Dedifferentiated amniotic fluid mesenchymal stem cell (primary cell): Measurements from ENCODE around the gene AKIRIN1.
"Not testable (repeated sequence)": the region's sequence is repeated elsewhere in the genome, so short reads cannot be mapped to it uniquely, and the experiment has no call there.

ENCODE experiments used
- DNase-seq: peaks from one replicate; pipeline ENCODE4 v3.0.0-alpha.2; 2016; ENCODE audit errors: extremely low spot score

The AKIRIN1 gene

GRCh38 chr1:38990738-38991637 lies at the start of gene AKIRIN1:
AKIRIN1 (plus strand) TSS chr1:38991276; CDS start chr1:38991381, 105 bp downstream.
- peak; percentile 95 for DNase-seq

- no peak for DNase-seq
These were observed 49.5 kb upstream of the AKIRIN1 start, which contains the start of gene RHBDL2 for GRCh38 chr1:38941527-38942019. RHBDL2 (minus strand) TSS chr1:38941830; CDS start chr1:38919212, 22,618 bp downstream.

- no peak for DNase-seq
These were observed 48.2 kb upstream of the AKIRIN1 start for GRCh38 chr1:38942664-38943428.

GRCh38 chr1:38944547-38944946 lies 46.5 kb upstream of the AKIRIN1 start:
- no peak for DNase-seq

- no peak for DNase-seq
These were observed 40.5 kb upstream of the AKIRIN1 start for GRCh38 chr1:38950553-38950952.

- DNase-seq: no peak
These were observed 37.6 kb upstream of the AKIRIN1 start for GRCh38 chr1:38953433-38953860.

- no peak for DNase-seq
These were observed 32.1 kb upstream of the AKIRIN1 start for GRCh38 chr1:38958967-38959366.

GRCh38 chr1:38962113-38962512 lies 29.0 kb upstream of the AKIRIN1 start:
- no peak for DNase-seq

- DNase-seq: no peak
These were observed 28.5 kb upstream of the AKIRIN1 start for GRCh38 chr1:38962560-38962959.

- DNase-seq: no peak
These were observed 26.9 kb upstream of the AKIRIN1 start for GRCh38 chr1:38964140-38964548.

GRCh38 chr1:38973145-38973544 lies 17.9 kb upstream of the AKIRIN1 start:
- not testable (repeated sequence) for DNase-seq

- no peak for DNase-seq
These were observed 17.2 kb upstream of the AKIRIN1 start for GRCh38 chr1:38973659-38974437.

- DNase-seq: not testable (repeated sequence)
These were observed 13.5 kb upstream of the AKIRIN1 start for GRCh38 chr1:38977399-38978244.

GRCh38 chr1:38978245-38978542 lies 12.9 kb upstream of the AKIRIN1 start:
- DNase-seq: not testable (repeated sequence)

GRCh38 chr1:38979380-38979779 lies 11.7 kb upstream of the AKIRIN1 start:
- DNase-seq: not testable (repeated sequence)

GRCh38 chr1:38989979-38990378 lies 1.1 kb upstream of the AKIRIN1 start:
- DNase-seq: no peak

- DNase-seq: no peak
These were observed 714 bp upstream of the AKIRIN1 start for GRCh38 chr1:38990386-38990737.

- DNase-seq: peak; percentile 14
These were observed 749 bp downstream of the AKIRIN1 start for GRCh38 chr1:38991638-38992411.

- no peak for DNase-seq
These were observed 1.5 kb downstream of the AKIRIN1 start for GRCh38 chr1:38992412-38993111.

- DNase-seq: no peak
These were observed 3.1 kb downstream of the AKIRIN1 start for GRCh38 chr1:38994196-38994595.
